Natural killer cell treated with Interleukin-12 subunit alpha and Interleukin-12 subunit beta and Interleukin-15 and Interleukin-18, amount 100 ng/mL, for 72 hours (primary cell): Measurements from ENCODE around the gene PRR7. TPM values are rescaled to one million over a fixed set of nuclear protein-coding genes. Genes with fewer than 3 reads are reported as not detected.
"Not testable (repeated sequence)": the region's sequence is repeated elsewhere in the genome, so short reads cannot be mapped to it uniquely, and the experiment has no call there.

Experiments used
- ATAC-seq, 2 donors: fragments of 150-1000 bp; cut with Tn5 transposase in 1 of 2; sonication (Bioruptor Pico), chemical (Tn5 transposase) in 1 of 2; 2 replicates each; pipeline ENCODE4 v1.10.0; 2021
- DNase-seq: peaks from one replicate; pipeline ENCODE4 v3.0.0; 2022; ENCODE audit warnings: low spot score
- H3K27ac Mint-ChIP-seq, 2 donors: 1 replicate in 1 of 2; 2 replicates in 1 of 2; pipeline ENCODE4 v1.8.0; 2022; ENCODE audit warnings: mixed read lengths in 2 of 2, mild to moderate bottlenecking in 1 of 2, moderate library complexity in 1 of 2
- H3K27me3 Mint-ChIP-seq, 2 donors: 1 replicate in 1 of 2; 2 replicates in 1 of 2; pipeline ENCODE4 v1.8.0; 2022; ENCODE audit warnings: mixed read lengths in 2 of 2
- H3K36me3 Mint-ChIP-seq: one replicate; pipeline ENCODE4 v1.8.0; 2022; ENCODE audit warnings: mixed read lengths
- H3K4me1 Mint-ChIP-seq, 2 donors: 1 replicate in 1 of 2; 2 replicates in 1 of 2; pipeline ENCODE4 v1.8.0; 2022; ENCODE audit warnings: low read depth in 2 of 2, mixed read lengths in 2 of 2, mild to moderate bottlenecking in 1 of 2
- H3K4me3 Mint-ChIP-seq: one replicate; pipeline ENCODE4 v1.8.0; 2022; ENCODE audit warnings: mixed read lengths
- H3K9me3 Mint-ChIP-seq: 2 replicates; pipeline ENCODE4 v1.8.0; 2022; ENCODE audit warnings: mixed read lengths
- total RNA-seq, 2 donors: library from RNA; stranded (reverse); gene quantifications; one replicate each; pipeline ENCODE4 v1.2.3, GENCODE V29; 2022

The PRR7 gene
- total RNA-seq, 2 donors from 2014 or later, result 0.83 to 2.6 TPM

DNA sequence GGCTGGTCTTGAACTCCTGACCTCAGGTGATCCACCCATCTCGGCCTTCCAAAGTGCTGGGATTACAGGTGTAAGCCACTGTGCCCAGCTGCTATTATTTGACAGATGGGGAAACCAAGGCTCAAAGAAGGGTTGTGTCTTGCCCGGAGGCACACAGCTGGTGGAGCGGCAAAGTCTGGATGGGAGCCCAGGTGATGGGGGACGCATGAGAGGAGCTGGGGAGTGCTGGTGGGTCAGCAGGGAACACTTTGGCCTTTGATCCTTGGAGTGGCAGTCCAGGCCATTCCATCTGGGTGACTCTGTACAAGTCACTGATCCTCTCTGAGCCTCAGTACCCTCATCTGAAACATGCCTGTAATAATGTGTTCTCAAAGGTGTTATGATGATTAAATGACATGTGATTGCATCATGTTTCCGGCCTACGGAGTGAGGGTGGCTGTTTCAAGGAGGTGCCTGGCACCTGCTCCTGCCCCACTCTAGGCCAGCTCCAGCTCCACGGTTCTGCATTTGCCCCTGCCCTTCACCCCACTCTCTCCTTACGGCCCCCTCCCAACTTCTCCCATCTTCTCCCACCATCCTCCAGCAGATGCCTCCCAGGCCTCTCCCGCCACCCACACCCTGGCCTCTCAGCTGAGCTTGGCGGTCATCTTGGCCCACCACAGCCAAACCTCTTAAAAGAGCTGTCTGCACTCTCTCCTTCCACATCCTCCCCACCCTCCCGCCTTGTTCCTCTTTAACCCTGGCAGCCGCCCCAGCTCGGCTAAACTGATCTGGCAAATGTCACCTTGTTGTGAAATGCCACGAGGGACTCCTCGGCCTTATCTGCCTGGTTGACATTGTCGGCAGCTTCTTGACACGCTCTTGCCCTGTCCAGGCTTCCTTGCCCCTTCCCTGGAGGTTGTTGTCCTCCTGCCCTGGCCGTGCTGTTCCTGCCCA, 32.4 kb downstream of the PRR7 start:
- DNase-seq (peak; percentile 75), ATAC-seq (peak; percentile 82 to 87)
- no peaks in the 10 kb centered on the region for H3K9me3 Mint-ChIP-seq
- peaks cover 31 to 39% of the 10 kb centered on the region in 2 donors for H3K4me1 Mint-ChIP-seq
- H3K27me3 Mint-ChIP-seq, result peaks cover 6% of the 10 kb centered on the region in 2 donors
- peak overlapping the region; percentile 65 for H3K4me3 Mint-ChIP-seq
- H3K27ac Mint-ChIP-seq, result peak overlapping the region; percentile 89 to 97
- no peaks in the 10 kb centered on the region for H3K36me3 Mint-ChIP-seq

DNA sequence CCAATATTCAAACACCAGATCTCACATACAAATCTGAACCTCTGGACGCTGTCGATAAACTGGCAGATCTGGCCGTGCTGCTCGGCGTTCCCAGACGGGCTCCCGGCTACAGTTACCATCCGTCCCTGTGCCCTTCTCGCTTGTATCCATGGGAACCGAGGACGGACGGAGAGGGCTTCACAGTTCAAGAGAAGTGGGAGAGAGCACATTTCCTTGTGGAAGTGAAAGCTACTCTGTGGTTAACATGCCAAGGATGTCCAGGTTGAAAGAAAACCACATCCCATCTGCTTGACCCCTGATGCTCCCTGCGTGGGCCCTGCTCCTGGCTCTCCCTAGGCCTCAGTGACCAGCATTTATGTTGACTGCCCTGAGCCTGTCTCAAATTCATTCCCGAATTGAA, 33.2 kb downstream of the PRR7 start:
- Mint-ChIP-seq H3K27ac (peak overlapping the region; percentile 89 to 97), H3K4me1 (peaks cover 24 to 31% of the 10 kb centered on the region in 2 donors), H3K27me3 (peaks cover 0 to 3% of the 10 kb centered on the region in 2 donors), H3K36me3 (no peaks in the 10 kb centered on the region), H3K9me3 (no peaks in the 10 kb centered on the region), H3K4me3 (peak overlapping the region; percentile 65)
- no peak for ATAC-seq
- no peak for DNase-seq

DNA sequence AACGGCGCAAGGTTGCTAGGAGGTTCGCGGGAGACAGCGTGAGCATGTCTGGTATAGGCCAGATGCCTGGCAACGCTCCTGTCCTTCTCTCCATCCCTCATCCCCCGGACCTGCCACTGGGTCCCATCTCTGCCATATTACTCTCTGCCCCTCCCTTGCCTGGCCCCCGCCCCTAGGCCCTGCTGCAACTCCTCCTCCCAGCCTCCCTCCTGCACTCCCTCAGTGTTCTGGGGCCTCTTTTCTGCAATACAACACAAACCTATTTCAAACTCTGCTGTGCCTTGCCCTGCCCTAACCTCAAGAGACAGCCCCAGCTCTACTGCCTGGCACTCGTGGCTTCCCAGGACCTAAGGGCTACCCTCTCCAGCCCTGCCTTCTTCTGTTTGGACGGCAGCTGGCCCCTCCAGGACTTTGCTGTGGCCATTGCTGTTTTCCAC, 35.8 kb downstream of the PRR7 start:
- H3K27ac Mint-ChIP-seq, result no peak overlapping the region

DNA sequence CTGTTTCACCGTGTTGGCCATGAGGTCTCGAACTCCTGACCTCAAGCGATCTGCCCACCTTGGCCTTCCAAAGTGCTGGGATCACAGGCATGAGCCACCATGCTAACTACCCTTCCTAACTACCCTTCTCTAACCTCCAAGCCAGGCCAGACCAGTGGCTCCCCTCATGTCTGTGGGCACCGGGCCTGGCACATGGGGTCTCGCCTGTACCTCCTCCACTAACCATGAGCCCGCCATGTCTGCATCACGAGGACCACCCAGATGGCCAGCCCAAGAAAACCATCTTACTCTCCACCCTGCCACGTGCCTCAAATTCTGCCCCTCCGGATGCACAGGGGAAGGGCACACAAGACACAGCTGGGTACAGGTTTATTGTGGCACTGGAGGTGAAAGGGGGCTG, 36.4 kb downstream of the PRR7 start:
- ATAC-seq (no peak), DNase-seq (no peak)
- H3K27me3 Mint-ChIP-seq, result no peaks in the 10 kb centered on the region
- H3K36me3 Mint-ChIP-seq, result no peaks in the 10 kb centered on the region
- H3K4me3 Mint-ChIP-seq, result no peak overlapping the region
- no peak overlapping the region for H3K27ac Mint-ChIP-seq
- peaks cover 17 to 18% of the 10 kb centered on the region in 2 donors for H3K4me1 Mint-ChIP-seq
- H3K9me3 Mint-ChIP-seq, result no peaks in the 10 kb centered on the region

More for the DNA sequence above, 35.8 kb downstream of the PRR7 start:
- Mint-ChIP-seq H3K4me1 (peaks cover 17 to 18% of the 10 kb centered on the region in 2 donors), H3K36me3 (no peaks in the 10 kb centered on the region), H3K4me3 (no peak overlapping the region), H3K9me3 (no peaks in the 10 kb centered on the region), H3K27me3 (no peaks in the 10 kb centered on the region)
- DNase-seq (no peak), ATAC-seq (no peak)

DNA sequence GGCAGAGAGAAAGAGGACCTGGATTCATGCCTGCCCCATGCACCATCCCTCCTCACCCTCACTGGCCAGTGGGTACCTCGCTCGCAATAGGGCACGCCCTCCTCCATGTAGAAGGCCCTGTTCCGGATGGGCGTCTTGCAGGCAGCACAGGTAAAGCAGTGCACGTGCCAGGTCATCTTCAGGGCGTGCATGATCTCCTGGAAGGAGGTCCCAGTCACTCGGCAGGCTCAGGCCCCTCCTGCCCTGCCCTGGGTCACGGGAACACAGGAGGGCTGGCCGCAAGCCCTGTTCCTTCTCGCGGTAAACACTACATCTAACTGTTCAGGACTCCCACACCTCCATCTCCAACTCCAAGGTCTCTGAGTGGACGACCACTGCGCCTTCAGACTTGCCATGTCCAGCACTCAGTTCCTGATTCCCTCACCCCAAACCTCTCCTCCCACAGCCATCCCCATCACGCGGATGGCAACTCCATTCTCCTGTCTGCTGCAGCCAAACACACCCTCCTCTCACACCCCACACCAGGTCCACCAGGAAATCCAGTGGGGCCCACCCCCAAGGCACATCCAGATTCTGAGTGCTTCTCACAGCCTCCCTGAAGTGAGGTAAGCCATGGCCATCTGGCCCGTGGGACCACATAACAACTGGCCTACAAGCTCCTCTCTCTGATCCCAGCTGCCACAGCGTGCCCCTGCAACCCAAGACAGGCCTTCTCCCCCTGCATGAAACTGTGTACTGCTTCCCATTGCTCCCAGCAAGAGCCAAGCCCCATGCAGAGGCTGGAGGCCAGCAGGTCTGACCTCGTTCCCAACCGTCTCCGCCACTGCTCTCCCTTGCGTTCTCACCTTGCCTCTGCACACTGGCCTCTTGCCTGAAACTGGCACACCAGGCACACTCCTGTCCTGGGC, 37.6 kb downstream of the PRR7 start:
- Mint-ChIP-seq H3K4me3 (no peak overlapping the region), H3K27ac (no peak overlapping the region), H3K36me3 (no peaks in the 10 kb centered on the region), H3K27me3 (no peaks in the 10 kb centered on the region), H3K4me1 (peaks cover 9 to 10% of the 10 kb centered on the region in 2 donors), H3K9me3 (no peaks in the 10 kb centered on the region)
- ATAC-seq, result peak in 1 of 2 donors; percentile 11
- no peak for DNase-seq

DNA sequence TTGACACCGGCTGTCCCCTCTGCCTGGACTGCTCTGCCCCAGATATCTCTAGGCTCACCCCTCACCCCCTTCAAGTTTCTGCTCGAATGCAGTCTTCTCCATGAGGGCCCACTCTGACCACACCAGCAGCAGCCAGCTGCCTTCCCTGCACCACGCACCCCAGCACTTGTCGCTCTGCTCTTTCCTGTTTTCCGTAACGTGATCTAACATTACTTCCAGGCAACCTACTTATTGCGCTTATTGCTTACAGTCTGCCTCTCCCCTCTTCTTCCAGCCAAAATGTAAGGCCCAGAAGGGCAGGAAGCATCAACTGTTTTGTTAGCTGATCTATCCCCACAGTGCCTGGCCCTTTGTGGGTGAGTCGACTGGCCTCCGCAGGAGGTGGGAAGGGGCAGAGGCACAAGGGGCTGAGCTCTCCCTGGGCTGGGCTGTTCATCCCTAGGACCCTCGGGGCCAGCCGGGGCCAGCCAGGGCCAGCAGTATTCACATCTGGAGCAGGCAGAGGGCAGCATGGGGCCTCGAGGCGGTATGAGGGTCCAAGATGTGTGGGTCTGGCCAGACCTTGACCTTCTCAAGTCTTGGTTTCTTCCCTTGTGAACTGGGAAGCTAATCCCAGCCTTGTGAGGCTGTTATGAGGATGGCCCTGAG, 38.4 kb downstream of the PRR7 start:
- Mint-ChIP-seq H3K4me3 (no peak overlapping the region), H3K4me1 (peaks cover 1 to 2% of the 10 kb centered on the region in 2 donors), H3K9me3 (no peaks in the 10 kb centered on the region), H3K27me3 (no peaks in the 10 kb centered on the region), H3K27ac (no peak overlapping the region), H3K36me3 (no peaks in the 10 kb centered on the region)
- DNase-seq (no peak), ATAC-seq (no peak)

DNA sequence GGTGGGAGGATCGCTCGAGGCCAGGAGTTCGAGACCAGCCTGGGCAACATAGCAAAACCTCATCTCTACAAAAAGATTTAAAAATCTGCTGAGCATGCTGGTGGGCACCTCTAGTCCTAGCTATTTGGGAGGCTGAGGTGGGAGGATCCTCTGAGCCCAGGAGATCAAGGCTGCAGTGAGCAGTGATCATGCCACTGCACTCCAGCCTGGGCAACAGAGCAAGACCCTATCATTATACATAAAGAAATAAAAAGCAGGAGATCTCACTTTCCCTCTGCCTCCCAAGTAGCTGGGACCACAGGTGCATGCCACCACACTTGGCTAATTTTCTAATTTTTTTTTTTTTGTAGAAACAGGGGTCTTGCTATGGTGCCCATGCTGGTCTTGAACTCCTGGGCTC, 39.1 kb downstream of the PRR7 start:
- DNase-seq, H3K27me3 Mint-ChIP-seq, ATAC-seq, H3K36me3 Mint-ChIP-seq, H3K27ac Mint-ChIP-seq, H3K4me3 Mint-ChIP-seq, H3K9me3 Mint-ChIP-seq, H3K4me1 Mint-ChIP-seq: not testable (repeated sequence)

DNA sequence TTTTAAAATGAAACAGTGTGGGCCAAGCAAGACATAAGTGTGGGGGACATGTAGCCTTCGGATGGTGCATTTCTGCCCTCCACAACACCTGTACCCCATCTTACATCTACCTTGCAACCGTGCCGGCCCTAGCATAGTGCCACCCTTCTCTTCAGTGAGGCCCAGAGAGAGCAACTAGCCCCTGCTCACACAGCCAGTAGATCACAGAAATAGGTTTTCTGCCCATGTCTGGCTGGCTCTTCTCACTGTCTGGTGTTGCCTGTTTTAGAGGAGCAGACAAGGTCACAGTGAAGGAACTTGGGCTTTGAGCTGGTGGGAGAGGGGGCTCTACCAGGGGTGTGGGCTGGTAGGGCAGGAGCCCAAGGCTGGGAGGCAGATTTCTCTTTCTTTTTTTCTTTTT, 39.6 kb downstream of the PRR7 start:
- DNase-seq (no peak), ATAC-seq (no peak)
- Mint-ChIP-seq H3K36me3 (no peaks in the 10 kb centered on the region), H3K9me3 (no peaks in the 10 kb centered on the region), H3K27me3 (no peaks in the 10 kb centered on the region), H3K27ac (no peak overlapping the region), H3K4me3 (no peak overlapping the region), H3K4me1 (no peaks in the 10 kb centered on the region)

DNA sequence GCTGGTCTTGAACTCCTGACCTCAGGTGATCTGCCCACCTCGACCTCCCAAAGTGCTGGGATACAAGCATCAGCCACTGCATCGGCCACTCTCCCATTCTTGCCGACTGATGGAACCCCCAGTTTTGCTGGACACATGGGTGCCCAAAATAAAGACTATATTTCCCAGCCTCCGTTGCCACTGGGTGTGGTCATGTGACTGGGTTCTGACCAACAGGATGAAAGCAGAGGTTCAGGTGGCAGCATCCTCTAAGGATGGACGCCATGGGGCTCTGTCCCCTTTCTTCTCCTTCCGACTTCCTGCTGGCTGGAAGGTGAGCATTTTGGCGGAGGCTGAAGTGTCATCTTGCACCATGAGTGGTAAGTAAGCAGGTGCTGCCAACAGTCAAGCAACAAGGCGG, 40.5 kb downstream of the PRR7 start:
- no peaks in the 10 kb centered on the region for H3K9me3 Mint-ChIP-seq
- no peaks in the 10 kb centered on the region for H3K4me1 Mint-ChIP-seq
- no peak overlapping the region for H3K4me3 Mint-ChIP-seq
- no peaks in the 10 kb centered on the region for H3K27me3 Mint-ChIP-seq
- ATAC-seq (no peak), DNase-seq (no peak)
- no peak overlapping the region for H3K27ac Mint-ChIP-seq
- H3K36me3 Mint-ChIP-seq, result no peaks in the 10 kb centered on the region

DNA sequence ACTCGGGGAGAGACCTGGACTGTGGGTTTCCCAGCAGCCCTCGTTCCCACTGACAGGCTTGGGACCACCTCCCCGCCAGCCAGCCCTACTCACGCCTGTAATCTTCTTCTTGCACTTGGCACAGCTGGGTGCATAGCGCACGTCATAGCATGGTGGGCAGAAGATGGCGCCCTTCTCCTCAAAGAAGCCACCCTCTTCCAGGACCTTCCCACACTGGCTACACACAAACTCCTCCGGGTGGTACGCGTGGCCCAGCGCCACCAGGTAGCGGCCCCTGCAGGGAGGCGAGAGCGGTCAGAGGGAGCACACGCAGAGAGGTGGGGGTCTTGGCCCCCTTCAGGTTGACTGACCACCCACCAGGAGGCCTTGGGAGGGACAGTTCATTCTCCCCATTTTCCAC, 41.4 kb downstream of the PRR7 start:
- DNase-seq (no peak), ATAC-seq (no peak)
- no peaks in the 10 kb centered on the region for H3K9me3 Mint-ChIP-seq
- no peaks in the 10 kb centered on the region for H3K27me3 Mint-ChIP-seq
- no peaks in the 10 kb centered on the region for H3K36me3 Mint-ChIP-seq
- H3K4me1 Mint-ChIP-seq, result peaks cover 3 to 4% of the 10 kb centered on the region in 2 donors
- no peak overlapping the region for H3K27ac Mint-ChIP-seq
- no peak overlapping the region for H3K4me3 Mint-ChIP-seq

DNA sequence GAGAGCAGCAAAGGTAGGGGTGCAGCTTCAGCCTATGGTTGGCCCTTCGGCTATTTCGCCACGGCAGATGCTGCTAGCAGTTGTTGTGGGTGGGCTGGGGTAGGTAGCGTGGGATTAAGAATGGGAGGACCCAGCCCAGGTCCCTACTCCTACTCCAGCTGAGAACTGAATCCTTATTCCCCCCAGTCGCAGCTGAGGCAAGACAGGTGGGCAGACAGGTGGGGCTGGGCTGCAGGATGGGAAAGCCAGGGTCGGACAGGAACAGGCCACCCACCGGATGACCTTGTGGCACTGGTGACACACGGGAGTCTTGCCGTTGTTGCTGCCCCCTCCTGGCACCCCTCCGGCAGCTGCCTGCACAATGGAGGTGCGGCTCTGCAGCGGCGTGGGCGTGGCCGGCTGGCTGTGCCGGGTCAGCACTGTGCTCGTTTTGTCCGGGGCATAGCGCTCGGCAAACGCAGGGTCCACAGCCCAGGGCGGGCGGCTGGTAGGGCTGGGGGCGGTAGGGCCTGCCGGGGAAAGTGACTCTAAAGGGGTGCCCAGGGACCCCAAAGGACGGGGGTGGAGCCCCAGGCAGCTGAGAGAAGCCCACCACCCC, 42.6 kb downstream of the PRR7 start:
- DNase-seq (no peak), ATAC-seq (peak in 1 of 2 donors; percentile 4)
- H3K9me3 Mint-ChIP-seq, result no peaks in the 10 kb centered on the region
- no peaks in the 10 kb centered on the region for H3K27me3 Mint-ChIP-seq
- peaks cover 7 to 11% of the 10 kb centered on the region in 2 donors for H3K4me1 Mint-ChIP-seq
- no peak overlapping the region for H3K4me3 Mint-ChIP-seq
- no peaks in the 10 kb centered on the region for H3K36me3 Mint-ChIP-seq
- no peak overlapping the region for H3K27ac Mint-ChIP-seq

DNA sequence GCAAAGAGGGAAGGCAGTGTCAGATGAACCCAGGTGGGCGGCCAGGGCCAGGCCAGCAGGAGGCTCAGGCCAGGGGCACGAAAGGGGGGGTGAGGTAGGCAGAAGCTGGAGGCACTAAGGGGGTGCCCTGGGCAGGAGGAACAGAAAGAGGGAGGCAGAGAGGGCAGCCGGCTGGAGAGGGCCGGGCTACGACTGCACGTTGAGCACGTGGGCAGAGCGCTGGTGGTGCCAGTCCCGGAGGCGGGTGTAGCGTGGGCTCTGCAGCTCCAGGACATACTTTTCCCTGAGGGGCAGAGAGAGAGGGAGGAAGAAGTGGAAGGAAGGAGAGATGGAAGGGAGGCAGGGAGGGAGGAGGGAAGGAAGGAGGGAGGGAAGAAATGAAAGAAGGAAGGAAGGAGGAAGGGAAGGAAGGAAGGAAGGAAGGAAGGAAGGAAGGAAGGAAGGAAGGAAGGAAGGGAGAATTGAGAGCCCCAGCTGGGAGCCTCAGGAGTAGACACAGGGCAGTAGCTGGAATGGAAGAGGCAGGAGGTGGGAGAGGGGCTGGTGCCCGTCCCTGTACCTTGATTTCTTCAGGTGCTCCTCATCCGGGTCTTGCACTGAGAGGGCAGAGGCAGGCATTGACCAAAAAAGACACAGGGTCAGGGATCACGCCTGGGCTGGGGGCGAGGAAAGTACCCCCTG, 43.8 kb downstream of the PRR7 start:
- no peaks in the 10 kb centered on the region for H3K36me3 Mint-ChIP-seq
- H3K27me3 Mint-ChIP-seq, result no peaks in the 10 kb centered on the region
- DNase-seq (no peak), ATAC-seq (no peak)
- no peak overlapping the region for H3K27ac Mint-ChIP-seq
- H3K4me1 Mint-ChIP-seq, result peaks cover 7 to 13% of the 10 kb centered on the region in 2 donors
- no peaks in the 10 kb centered on the region for H3K9me3 Mint-ChIP-seq
- no peak overlapping the region for H3K4me3 Mint-ChIP-seq

DNA sequence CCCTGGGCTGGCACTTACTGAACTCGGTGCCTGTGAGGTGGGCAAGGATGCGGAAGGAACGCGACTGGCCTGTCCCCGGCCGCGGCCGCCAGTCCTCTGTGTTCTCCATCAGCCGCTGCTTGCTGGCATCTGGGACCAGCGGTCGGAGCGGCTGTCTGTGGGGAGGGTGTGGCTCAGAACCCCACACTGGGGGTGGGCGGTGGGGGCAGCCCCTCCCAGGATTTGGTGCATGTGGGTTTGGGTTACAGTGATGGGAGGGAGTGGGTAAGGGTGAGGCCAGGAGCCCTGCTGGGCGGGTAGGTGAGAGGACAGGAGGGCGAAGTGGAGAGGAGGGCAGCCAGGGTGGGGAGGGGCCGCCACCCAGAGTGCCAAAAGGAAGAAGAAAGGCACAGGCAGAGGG, 44.4 kb downstream of the PRR7 start:
- peaks cover 7 to 13% of the 10 kb centered on the region in 2 donors for H3K4me1 Mint-ChIP-seq
- no peak overlapping the region for H3K4me3 Mint-ChIP-seq
- no peak overlapping the region for H3K27ac Mint-ChIP-seq
- no peak for DNase-seq
- H3K36me3 Mint-ChIP-seq, result no peaks in the 10 kb centered on the region
- H3K27me3 Mint-ChIP-seq, result no peaks in the 10 kb centered on the region
- no peaks in the 10 kb centered on the region for H3K9me3 Mint-ChIP-seq
- no peak for ATAC-seq
